Measurements from ENCODE around the gene DNASE1L2.

The DNASE1L2 gene

GRCh38 chr16:2190002-2190658 lies 46.1 kb upstream of the DNASE1L2 start:
- DNase-seq: no peak
- Histone ChIP-seq H3K4me1 (peaks cover 11% of the 10 kb centered on the region), H3K36me3 (no peaks in the 10 kb centered on the region; the same call in 1 of the 2 replicates), H3K4me3 (ENCODE audit: low read depth, low read length) (no peak overlapping the region), H3K27me3 (no peaks in the 10 kb centered on the region), H3K9me3 (no peaks in the 10 kb centered on the region)
- no peak for TF ChIP-seq CTCF (IDR thresholded peaks at IDR 0.05; ENCODE audit: low read depth, low read length)

DNA sequence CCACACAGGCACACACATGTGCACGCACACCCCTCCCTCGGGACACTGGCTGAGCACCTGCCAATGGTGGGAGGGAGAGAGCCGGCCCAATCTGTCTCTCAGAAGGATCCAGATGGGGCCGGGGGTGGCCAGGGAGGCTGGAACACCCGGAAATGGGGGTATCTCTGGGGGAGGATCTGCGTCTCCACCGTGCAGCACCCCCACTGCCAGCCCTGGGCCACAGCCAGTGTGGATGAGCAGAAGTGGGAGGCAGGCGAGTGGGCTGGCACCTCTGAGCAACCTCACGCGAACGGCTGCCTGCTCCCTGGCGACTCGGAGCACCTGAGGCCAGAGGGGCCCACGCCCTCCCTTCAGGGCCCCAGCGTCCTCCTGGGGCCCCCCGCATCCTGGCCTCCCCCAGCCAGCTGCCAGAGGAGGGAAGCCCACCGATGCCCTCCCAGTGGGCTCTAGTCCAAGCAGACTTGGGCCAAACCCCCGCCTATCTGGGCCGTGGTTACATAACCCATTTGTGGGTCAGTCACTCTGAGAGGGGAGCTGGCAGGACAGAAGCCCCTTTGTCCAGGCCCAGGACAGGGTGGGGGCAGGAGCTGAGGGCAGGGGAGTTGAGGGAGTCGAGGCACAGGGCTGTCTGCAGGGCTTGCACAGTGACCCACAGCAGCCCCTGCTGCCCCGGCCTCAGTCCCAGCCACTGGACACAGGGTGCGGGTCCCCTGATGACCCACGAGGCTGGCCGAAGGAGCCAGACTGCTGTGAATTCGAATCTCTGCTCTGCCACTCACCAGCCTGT lies 45.4 kb upstream of the DNASE1L2 start:
- Histone ChIP-seq H3K36me3 (no peaks in the 10 kb centered on the region; the same call in 1 of the 2 replicates), H3K4me1 (peaks cover 17% of the 10 kb centered on the region), H3K27me3 (no peaks in the 10 kb centered on the region), H3K4me3 (ENCODE audit: low read depth, low read length) (no peak overlapping the region), H3K9me3 (no peaks in the 10 kb centered on the region)
- TF ChIP-seq CTCF (IDR thresholded peaks at IDR 0.05; ENCODE audit: low read depth, low read length): no peak
- DNase-seq: no peak

DNA sequence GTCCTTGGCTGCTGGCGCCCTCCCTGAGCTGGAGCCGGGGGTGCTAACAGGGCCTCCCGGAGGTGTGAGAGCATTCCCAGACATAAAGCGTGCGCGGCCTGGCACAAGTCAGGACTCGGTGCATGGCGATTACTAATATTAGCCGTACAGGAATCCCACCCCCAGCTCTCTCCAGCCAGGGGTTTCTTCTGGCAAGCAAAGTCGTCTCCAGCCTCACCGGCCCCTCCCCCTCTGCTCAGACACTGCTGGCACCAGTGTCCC lies 44.9 kb upstream of the DNASE1L2 start:
- peaks cover 17% of the 10 kb centered on the region for H3K4me1 ChIP-seq
- H3K36me3 ChIP-seq: no peaks in the 10 kb centered on the region; the same call in 1 of the 2 replicates
- H3K4me3 ChIP-seq (ENCODE audit: low read depth, low read length): no peak overlapping the region
- DNase-seq: no peak
- H3K27me3 ChIP-seq: no peaks in the 10 kb centered on the region
- no peaks in the 10 kb centered on the region for H3K9me3 ChIP-seq
- no peak for TF ChIP-seq CTCF (IDR thresholded peaks at IDR 0.05; ENCODE audit: low read depth, low read length)

GRCh38 chr16:2194166-2194834 lies 41.9 kb upstream of the DNASE1L2 start:
- peaks cover 17% of the 10 kb centered on the region for H3K4me1 ChIP-seq
- no peak for TF ChIP-seq CTCF (IDR thresholded peaks at IDR 0.05; ENCODE audit: low read depth, low read length)
- DNase-seq: peak; percentile 80
- H3K4me3 ChIP-seq (ENCODE audit: low read depth, low read length): peak overlapping the region; percentile 62
- no peaks in the 10 kb centered on the region for H3K27me3 ChIP-seq
- no peaks in the 10 kb centered on the region for H3K36me3 ChIP-seq
- no peaks in the 10 kb centered on the region for H3K9me3 ChIP-seq

DNA sequence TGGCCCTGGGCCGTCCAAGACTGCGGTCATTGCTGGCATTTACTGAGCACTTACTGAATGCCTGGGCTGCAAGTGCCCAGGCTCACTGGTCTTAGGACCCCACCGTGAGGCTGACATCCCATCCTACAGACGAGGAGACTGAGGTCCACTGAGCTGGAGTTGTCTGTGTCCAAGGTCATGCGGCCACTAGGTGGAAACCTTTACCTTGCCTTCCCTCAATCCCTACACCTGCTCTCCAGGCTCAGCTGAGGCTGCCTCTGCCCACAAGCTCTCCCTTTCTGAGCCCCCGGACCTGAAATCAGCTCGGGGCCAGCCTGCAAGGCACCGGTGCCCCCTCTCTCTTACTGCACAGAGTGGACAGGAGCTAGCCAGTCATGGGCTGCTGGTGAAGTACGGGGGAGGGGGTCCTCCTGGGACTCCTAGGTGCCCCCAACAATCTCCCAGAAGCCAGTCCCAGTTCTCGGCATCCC lies 41.4 kb upstream of the DNASE1L2 start:
- Histone ChIP-seq H3K36me3 (no peaks in the 10 kb centered on the region), H3K9me3 (no peaks in the 10 kb centered on the region), H3K27me3 (no peaks in the 10 kb centered on the region), H3K4me3 (ENCODE audit: low read depth, low read length) (peak overlapping the region; percentile 62), H3K4me1 (peaks cover 17% of the 10 kb centered on the region)
- TF ChIP-seq CTCF (IDR thresholded peaks at IDR 0.05; ENCODE audit: low read depth, low read length): peak; percentile 55
- DNase-seq: peak; percentile 56
